ENCODE data around the gene FCN1.

- no peak for TF ChIP-seq POLR2A (IDR thresholded peaks at IDR 0.05)
- TF ChIP-seq, protein P1, sequence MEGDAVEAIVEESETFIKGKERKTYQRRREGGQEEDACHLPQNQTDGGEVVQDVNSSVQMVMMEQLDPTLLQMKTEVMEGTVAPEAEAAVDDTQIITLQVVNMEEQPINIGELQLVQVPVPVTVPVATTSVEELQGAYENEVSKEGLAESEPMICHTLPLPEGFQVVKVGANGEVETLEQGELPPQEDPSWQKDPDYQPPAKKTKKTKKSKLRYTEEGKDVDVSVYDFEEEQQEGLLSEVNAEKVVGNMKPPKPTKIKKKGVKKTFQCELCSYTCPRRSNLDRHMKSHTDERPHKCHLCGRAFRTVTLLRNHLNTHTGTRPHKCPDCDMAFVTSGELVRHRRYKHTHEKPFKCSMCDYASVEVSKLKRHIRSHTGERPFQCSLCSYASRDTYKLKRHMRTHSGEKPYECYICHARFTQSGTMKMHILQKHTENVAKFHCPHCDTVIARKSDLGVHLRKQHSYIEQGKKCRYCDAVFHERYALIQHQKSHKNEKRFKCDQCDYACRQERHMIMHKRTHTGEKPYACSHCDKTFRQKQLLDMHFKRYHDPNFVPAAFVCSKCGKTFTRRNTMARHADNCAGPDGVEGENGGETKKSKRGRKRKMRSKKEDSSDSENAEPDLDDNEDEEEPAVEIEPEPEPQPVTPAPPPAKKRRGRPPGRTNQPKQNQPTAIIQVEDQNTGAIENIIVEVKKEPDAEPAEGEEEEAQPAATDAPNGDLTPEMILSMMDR (IDR thresholded peaks at IDR 0.05) = no peak
These were observed 22.1 kb upstream of the FCN1 start for GRCh38 chr9:134939836-134940235.

All from right lobe of liver (tissue), 4 donors.